ENCODE data around the gene RAD21L1.

The RAD21L1 gene

GRCh38 chr20:1272368-1273100 lies 46.7 kb downstream of the RAD21L1 start:
- no peak for DNase-seq (ENCODE audit: low read depth in 2 of 2)

- no peak for DNase-seq (ENCODE audit: low read depth in 2 of 2)
These were observed 47.5 kb downstream of the RAD21L1 start for GRCh38 chr20:1273366-1273765.

GRCh38 chr20:1274485-1275311 lies 48.9 kb downstream of the RAD21L1 start:
- DNase-seq (ENCODE audit: low read depth in 2 of 2): no peak

GRCh38 chr20:1275919-1276318 lies 50.1 kb downstream of the RAD21L1 start:
- no peak for DNase-seq (ENCODE audit: low read depth in 2 of 2)

GRCh38 chr20:1277529-1278322 lies 51.9 kb downstream of the RAD21L1 start:
- no peak for DNase-seq (ENCODE audit: low read depth in 2 of 2)

- DNase-seq (ENCODE audit: low read depth in 2 of 2): no peak
These were observed 53.1 kb downstream of the RAD21L1 start for GRCh38 chr20:1278993-1279392.

GRCh38 chr20:1280195-1281102 lies 54.6 kb downstream of the RAD21L1 start:
- DNase-seq (ENCODE audit: low read depth in 2 of 2): no peak

GRCh38 chr20:1281279-1282057 lies 55.6 kb downstream of the RAD21L1 start:
- no peak for DNase-seq (ENCODE audit: low read depth in 2 of 2)

- no peak for DNase-seq (ENCODE audit: low read depth in 2 of 2)
These were observed 57.1 kb downstream of the RAD21L1 start for GRCh38 chr20:1282966-1283365.

GRCh38 chr20:1283522-1284510 lies 58.0 kb downstream of the RAD21L1 start:
- DNase-seq (ENCODE audit: low read depth in 2 of 2): no peak

GRCh38 chr20:1286267-1287024 lies 60.6 kb downstream of the RAD21L1 start:
- DNase-seq (ENCODE audit: low read depth in 2 of 2): no peak

GRCh38 chr20:1287306-1287705 lies 61.5 kb downstream of the RAD21L1 start:
- DNase-seq (ENCODE audit: low read depth in 2 of 2): no peak

GRCh38 chr20:1287787-1288569 lies 62.1 kb downstream of the RAD21L1 start:
- no peak for DNase-seq (ENCODE audit: low read depth in 2 of 2)

GRCh38 chr20:1291191-1291741 lies 65.4 kb downstream of the RAD21L1 start:
- no peak for DNase-seq (ENCODE audit: low read depth in 2 of 2)

- no peak for DNase-seq (ENCODE audit: low read depth in 2 of 2)
These were observed 66.8 kb downstream of the RAD21L1 start for GRCh38 chr20:1292620-1293019.

- DNase-seq (ENCODE audit: low read depth in 2 of 2): no peak
These were observed 68.0 kb downstream of the RAD21L1 start for GRCh38 chr20:1293641-1294379.

- DNase-seq (ENCODE audit: low read depth in 2 of 2): no peak
These were observed 68.7 kb downstream of the RAD21L1 start for GRCh38 chr20:1294497-1294896.

All from stimulated activated CD8-positive, alpha-beta memory T cell treated with anti-CD3 and anti-CD28 coated beads, Interleukin-7, amount 100 ng/mL, for 1 hour (primary cell).